WERI-Rb-1 (cell line): ENCODE results near the gene VWDE.

Experiments used
- DNase-seq: peaks from one replicate; pipeline ENCODE4 v3.0.0-alpha.2; 2020
- H3K27ac ChIP-seq: fragments of 250-450 bp; sonication (Bioruptor Pico); 2 replicates; pipeline ENCODE4 v1.5.1; 2020; ENCODE audit warnings: mild to moderate bottlenecking, moderate library complexity
- H3K27me3 ChIP-seq: fragments of 250-450 bp; sonication (Bioruptor Pico); 2 replicates; pipeline ENCODE4 v1.5.1; 2021; ENCODE audit warnings: mild to moderate bottlenecking, low read depth, moderate library complexity; ENCODE audit not compliant: insufficient read depth, severe bottlenecking
- H3K36me3 ChIP-seq: fragments of 250-450 bp; sonication (Bioruptor Pico); 2 replicates; pipeline ENCODE4 v1.5.1; 2020; ENCODE audit warnings: mild to moderate bottlenecking, moderate library complexity
- H3K4me3 ChIP-seq: 2 replicates; pipeline ENCODE4 v1.5.1; 2011; ENCODE audit warnings: low read depth, mild to moderate bottlenecking, control low read depth, low read length
- H3K9me3 ChIP-seq: fragments of 250-450 bp; sonication (Bioruptor Pico); 2 replicates; pipeline ENCODE4 v1.5.1; 2021; ENCODE audit warnings: mild to moderate bottlenecking, moderate library complexity; ENCODE audit not compliant: severe bottlenecking
- CTCF ChIP-seq: IDR thresholded peaks from 2 replicates; pipeline ENCODE4 v1.5.1; 2011; ENCODE audit warnings: low read depth, mild to moderate bottlenecking, control low read depth, inconsistent platforms, low read length

Gene VWDE

GRCh38 chr7:12315049-12315448 is 88.6 kb downstream of the VWDE start:
- H3K36me3 ChIP-seq: no peaks in the 10 kb centered on the region
- DNase-seq: no peak
- no peak overlapping the region for H3K4me3 ChIP-seq
- TF ChIP-seq CTCF: no peak
- H3K27me3 ChIP-seq: no peaks in the 10 kb centered on the region
- H3K27ac ChIP-seq: no peak overlapping the region
- no peaks in the 10 kb centered on the region for H3K9me3 ChIP-seq

GRCh38 chr7:12314199-12314598 is 89.5 kb downstream of the VWDE start:
- Histone ChIP-seq H3K27ac (no peak overlapping the region), H3K36me3 (no peaks in the 10 kb centered on the region), H3K27me3 (no peaks in the 10 kb centered on the region), H3K9me3 (no peaks in the 10 kb centered on the region), H3K4me3 (no peak overlapping the region)
- no peak for DNase-seq
- TF ChIP-seq CTCF: no peak

GRCh38 chr7:12305502-12305901 is 98.2 kb downstream of the VWDE start:
- no peaks in the 10 kb centered on the region for H3K27me3 ChIP-seq
- H3K27ac ChIP-seq: no peak overlapping the region
- no peak for TF ChIP-seq CTCF
- H3K9me3 ChIP-seq: no peaks in the 10 kb centered on the region
- H3K36me3 ChIP-seq: no peaks in the 10 kb centered on the region
- no peak for DNase-seq
- H3K4me3 ChIP-seq: no peak overlapping the region

GRCh38 chr7:12303495-12303894 is 100.2 kb downstream of the VWDE start:
- H3K4me3 ChIP-seq: no peak overlapping the region
- no peak overlapping the region for H3K27ac ChIP-seq
- no peak for DNase-seq
- no peak for TF ChIP-seq CTCF
- no peaks in the 10 kb centered on the region for H3K36me3 ChIP-seq
- H3K9me3 ChIP-seq: no peaks in the 10 kb centered on the region
- H3K27me3 ChIP-seq: no peaks in the 10 kb centered on the region

GRCh38 chr7:12303062-12303461 is 100.6 kb downstream of the VWDE start:
- no peak for DNase-seq
- no peaks in the 10 kb centered on the region for H3K27me3 ChIP-seq
- no peak for TF ChIP-seq CTCF

GRCh38 chr7:12300415-12300814 is 103.2 kb downstream of the VWDE start:
- Histone ChIP-seq H3K36me3 (no peaks in the 10 kb centered on the region), H3K4me3 (no peak overlapping the region), H3K9me3 (no peaks in the 10 kb centered on the region), H3K27me3 (no peaks in the 10 kb centered on the region), H3K27ac (no peak overlapping the region)
- DNase-seq: no peak
- TF ChIP-seq CTCF: no peak

More at GRCh38 chr7:12303062-12303461, 100.6 kb downstream of the VWDE start:
- Histone ChIP-seq H3K4me3 (no peak overlapping the region), H3K27ac (no peak overlapping the region), H3K36me3 (no peaks in the 10 kb centered on the region), H3K9me3 (no peaks in the 10 kb centered on the region)
